GM21825 (cell line): ENCODE measurements around the gene NEDD4L.

Experiments used
- ATAC-seq: cut with Tn5 transposase; IDR thresholded peaks from one replicate; pipeline ENCODE4 v1.9.1; 2021; ENCODE audit warnings: mild to moderate bottlenecking, moderate library complexity; ENCODE audit not compliant: unreplicated experiment

NEDD4L gene

DNA sequence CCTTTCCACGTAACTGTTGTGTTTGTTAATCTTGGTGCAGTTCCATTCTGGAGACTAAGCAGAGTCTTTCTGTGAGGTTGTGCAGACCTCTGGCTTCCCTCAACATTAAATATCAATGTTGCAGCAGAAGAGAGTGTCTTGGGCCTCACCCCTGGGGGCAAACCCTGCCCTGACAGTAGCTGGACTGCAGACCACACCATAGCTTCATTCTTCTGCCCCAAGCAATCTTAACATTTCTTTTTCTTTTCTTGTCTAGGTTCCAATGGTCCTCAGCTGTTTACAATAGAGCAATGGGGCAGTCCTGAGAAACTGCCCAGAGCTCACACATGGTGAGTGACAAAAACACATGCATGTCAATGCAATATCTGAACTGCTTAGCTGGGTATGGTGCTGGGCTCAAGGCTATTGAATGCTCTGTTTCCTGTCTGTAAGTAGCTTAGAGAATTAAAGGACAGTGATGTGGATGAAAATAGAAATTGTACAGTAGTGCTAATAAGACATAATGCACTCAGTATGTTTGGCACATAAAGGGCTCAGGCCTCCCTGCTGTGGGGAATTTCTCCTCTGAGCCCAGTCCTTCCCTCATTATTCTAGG lies 347.3 kb downstream of the NEDD4L start:
- ATAC-seq = no peak

DNA sequence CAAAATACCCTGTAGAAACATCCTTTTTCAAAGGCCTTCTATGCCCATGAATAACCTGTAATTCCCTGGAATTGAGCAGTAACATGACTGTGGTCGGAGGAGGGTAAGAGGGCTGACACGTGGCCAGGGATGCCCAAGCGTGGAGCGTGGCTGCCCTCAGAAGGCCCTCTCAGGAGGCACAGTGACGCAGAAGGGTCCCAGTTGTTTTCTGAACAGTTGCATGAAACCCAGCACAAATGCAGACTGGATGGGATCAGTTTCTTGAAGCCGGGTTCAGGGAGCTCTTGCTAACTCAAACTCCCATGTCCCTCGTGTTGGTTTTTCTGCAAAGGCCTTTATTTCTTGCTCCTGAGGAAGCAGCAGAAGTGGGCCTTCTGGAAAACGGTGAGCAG lies 347.9 kb downstream of the NEDD4L start:
- no peak for ATAC-seq

DNA sequence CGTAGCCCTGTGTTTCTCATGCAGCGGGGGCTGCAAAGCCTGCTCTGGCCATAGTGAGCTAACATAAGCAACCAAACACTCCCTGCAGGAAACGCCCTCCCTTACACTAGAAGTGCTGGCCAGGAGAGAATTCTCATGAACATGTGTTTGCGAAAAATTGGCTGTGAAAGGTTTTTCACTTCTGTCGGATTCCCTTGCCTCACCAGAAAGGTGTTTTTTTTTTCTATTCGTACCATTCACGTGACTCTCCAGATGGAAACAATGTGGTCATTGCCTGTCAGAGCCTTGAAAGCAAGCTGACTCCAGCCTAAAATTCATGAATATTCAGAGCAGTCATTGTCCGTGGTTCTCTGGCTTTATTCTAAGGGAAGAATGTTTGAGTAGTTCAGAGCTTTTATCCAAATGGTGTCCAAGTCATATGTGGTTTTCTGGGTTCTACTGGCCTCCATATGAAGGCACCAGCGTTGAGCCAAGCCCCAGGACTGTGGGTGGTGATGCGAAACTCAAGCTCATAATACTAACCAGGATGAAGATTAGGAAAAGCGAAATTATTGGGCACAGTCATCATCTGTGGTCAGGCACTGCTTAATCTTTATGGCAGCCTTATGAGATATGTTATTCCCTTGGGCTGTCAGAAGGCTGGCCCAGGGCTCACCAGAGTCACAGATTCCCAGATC lies 348.4 kb downstream of the NEDD4L start:
- ATAC-seq = no peak

- no peak for ATAC-seq
Observed at GRCh38 chr18:58393295-58393694, 349.3 kb downstream of the NEDD4L start.

DNA sequence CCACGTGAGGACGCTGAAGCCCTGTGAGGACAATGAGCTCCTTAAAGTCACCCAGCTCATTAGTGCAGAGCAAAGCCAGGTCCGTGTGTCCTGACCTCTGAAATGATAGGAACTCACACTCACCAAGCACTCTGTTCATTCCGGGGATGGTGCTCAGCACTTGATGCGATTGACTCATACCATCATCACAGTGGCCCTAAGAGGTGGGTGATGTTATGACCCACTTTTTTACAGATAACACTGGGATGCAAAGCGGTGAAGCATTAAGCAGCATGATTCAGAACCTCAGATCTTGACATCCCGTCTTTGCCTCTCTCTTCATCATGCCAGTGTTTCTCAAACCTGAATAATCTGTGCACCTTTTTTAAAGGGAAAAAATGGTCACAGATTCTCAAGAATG lies 350.0 kb downstream of the NEDD4L start:
- ATAC-seq = no peak

GRCh38 chr18:58394602-58395425 lies 350.8 kb downstream of the NEDD4L start:
- ATAC-seq = no peak

DNA sequence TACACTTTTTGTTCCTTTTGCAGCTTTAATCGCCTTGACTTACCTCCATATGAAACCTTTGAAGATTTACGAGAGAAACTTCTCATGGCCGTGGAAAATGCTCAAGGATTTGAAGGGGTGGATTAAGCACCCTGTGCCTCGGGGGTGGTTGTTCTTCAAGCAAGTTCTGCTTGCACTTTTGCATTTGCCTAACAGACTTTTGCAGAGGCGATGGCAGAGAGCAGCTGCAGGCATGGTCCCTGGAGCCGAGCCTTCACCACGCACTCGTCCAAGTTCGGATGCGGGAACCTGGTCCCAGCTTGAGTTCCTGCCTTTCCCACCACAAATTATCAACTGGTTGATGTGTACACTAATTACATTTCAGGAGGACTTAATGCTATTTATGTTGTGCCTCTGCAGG lies 352.1 kb downstream of the NEDD4L start:
- ATAC-seq = no peak

DNA sequence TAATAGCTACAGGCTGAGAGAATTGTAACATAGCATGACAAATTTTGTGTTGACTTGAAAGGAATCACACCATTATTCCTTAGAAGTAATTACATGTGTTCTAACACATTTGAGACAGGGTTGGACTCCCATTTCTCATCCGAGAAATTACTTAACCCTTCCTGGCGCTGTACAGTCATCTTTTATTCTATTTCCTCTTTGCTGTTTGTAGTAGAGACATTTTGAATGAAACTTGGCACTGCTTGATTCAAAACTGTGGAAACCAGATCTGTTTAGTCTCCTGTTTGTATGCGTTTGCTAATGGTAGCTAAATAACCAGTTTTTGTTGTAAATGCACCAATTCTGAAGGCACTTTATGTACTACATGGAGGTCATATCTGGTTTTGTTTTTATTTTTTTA lies 352.9 kb downstream of the NEDD4L start:
- no peak for ATAC-seq

- no peak for ATAC-seq
Observed at GRCh38 chr18:58397385-58398132, 353.5 kb downstream of the NEDD4L start.

DNA sequence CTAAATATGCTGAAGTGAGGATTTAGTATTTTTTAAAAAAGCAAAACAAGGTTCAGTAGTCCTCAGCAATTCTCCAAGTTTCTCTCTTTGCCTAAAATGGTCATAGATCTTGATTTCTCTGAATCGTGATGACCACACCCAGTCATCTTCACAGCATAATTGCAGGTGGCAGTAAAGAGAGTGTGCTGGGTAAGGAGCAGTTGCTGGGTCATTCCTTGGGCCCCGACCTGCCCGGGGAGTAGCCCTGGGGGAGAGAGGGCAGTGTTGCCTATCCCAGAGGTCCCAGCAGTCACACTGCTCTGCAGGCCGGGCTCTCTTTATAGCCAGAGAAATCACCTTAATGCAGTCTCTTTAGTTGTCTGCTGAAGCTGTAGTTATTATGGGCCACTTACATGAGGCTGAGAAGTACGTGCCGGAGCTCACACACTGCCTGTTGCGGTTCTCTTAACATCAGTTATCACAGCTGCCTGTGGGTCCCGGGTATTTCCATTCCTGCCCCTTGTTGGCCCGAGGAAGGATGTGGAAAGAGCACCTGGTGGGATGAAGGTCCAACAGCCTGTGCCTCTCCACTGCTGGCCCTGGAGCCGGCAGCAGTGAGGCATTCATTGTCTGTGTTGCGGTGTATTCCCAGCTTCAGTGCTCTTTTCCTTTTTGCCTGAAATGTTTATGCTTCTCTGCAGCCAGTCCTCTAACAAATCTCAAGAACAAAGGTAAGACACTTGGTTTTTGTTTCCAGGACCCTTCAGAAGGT lies 354.8 kb downstream of the NEDD4L start:
- no peak for ATAC-seq

- no peak for ATAC-seq
Observed at GRCh38 chr18:58400331-58400870, 356.4 kb downstream of the NEDD4L start.

- no peak for ATAC-seq
Observed at GRCh38 chr18:58401191-58401590, 357.2 kb downstream of the NEDD4L start.

- no peak for ATAC-seq
Observed at GRCh38 chr18:58402247-58402646, 358.2 kb downstream of the NEDD4L start.

DNA sequence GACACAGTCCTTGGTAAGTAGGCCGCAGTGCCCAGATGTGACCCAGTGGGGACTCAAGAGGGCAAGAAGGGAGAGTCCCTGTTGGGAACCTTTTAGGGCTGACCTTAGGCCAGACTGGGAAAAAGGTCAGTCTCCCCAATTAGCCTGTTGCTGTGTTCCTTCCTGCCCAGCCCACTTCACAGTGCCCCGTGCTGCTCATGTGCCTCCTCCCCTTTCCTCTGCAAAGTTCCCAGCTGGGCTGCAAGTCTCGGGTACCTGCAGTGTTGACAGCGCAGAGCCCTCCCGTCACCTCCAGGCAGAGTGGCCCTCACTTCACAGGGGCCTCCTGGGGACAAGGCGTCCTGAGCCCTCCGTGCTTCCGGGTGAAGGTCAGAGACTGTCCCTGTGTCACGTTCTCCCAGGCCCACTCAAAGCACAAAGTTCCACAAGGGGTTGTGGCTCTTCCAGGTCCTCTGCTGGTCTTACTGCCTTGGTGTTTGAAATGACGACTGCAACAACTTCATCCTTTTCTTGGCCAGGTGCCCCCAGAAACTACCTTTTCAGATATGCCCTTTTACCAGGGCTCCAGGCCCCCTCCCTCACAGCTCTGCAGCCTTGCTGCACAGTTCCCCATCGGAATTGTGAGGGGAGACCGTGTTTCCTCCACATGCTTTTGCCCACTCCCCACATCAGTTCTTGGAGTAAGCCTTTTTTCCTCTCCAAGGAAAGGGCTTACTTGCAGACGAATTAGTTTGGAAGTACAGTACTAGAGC lies 359.1 kb downstream of the NEDD4L start:
- no peak for ATAC-seq

- ATAC-seq = no peak
Observed at GRCh38 chr18:58403799-58404455, 359.9 kb downstream of the NEDD4L start.

GRCh38 chr18:58405107-58405898 lies 361.3 kb downstream of the NEDD4L start:
- ATAC-seq = no peak

DNA sequence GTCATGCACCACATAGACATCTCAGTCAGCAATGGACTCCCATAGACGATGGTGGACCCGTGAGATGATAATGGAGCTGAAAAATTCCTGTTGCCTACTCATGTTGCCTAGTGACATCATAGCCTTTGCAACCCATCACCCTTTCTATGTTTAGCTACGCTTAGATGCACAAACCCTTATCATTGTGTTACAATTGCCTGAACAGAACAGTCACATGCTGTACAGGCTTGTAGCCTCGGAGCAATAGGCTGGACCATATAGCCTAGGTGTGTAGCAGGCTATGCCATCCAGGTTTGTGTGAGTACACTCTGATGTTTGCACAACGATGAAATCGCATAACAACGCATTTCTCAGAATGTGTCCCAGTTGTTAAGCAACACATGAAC lies 363.2 kb downstream of the NEDD4L start:
- ATAC-seq = no peak

- no peak for ATAC-seq
Observed at GRCh38 chr18:58407649-58408407, 363.8 kb downstream of the NEDD4L start.
